NT2/D1 (cell line): Measurements from ENCODE around the gene RRAGB.

ENCODE experiments used
- DNase-seq: peaks from one replicate; pipeline ENCODE4 v3.0.0-alpha.2; 2011; ENCODE audit warnings: low read depth, low spot score
- H3K27me3 ChIP-seq: 2 replicates; pipeline ENCODE4 v1.6.0; 2011; ENCODE audit warnings: mild to moderate bottlenecking; ENCODE audit not compliant: insufficient read length, insufficient read depth
- H3K36me3 ChIP-seq: 2 replicates; pipeline ENCODE4 v1.6.1; 2011; ENCODE audit warnings: mild to moderate bottlenecking, low read length, mixed read lengths; ENCODE audit not compliant: insufficient read depth, insufficient read length
- H3K4me1 ChIP-seq: 2 replicates; pipeline ENCODE4 v1.5.1; 2011; ENCODE audit not compliant: insufficient read depth, insufficient read length
- H3K4me3 ChIP-seq: 2 replicates; pipeline ENCODE4 v1.5.1; 2011; ENCODE audit warnings: low read depth; ENCODE audit not compliant: insufficient read length
- H3K9ac ChIP-seq: 2 replicates; pipeline ENCODE4 v1.6.0; 2011; ENCODE audit warnings: low read depth; ENCODE audit not compliant: insufficient read length
- H3K9me3 ChIP-seq: 2 replicates; pipeline ENCODE4 v1.5.1; 2011; ENCODE audit warnings: mild to moderate bottlenecking, low read length; ENCODE audit not compliant: insufficient read depth
- SUZ12 ChIP-seq: IDR thresholded peaks from 2 replicates; pipeline ENCODE4 v1.6.1; 2011; ENCODE audit not compliant: insufficient read length, insufficient read depth; ENCODE audit errors: extremely low read depth
- YY1 ChIP-seq: IDR thresholded peaks from 2 replicates; pipeline ENCODE4 v1.6.1; 2011; ENCODE audit not compliant: insufficient read length, insufficient read depth
- ZNF274 ChIP-seq: IDR thresholded peaks from 2 replicates; pipeline ENCODE4 v1.6.1; 2011; ENCODE audit warnings: mild to moderate bottlenecking, low read depth, low read length

Gene RRAGB

GRCh38 chrX:55709735-55710134, 7.8 kb upstream of the RRAGB start:
- Histone ChIP-seq H3K9me3 (peaks cover 33% of the 10 kb centered on the region), H3K27me3 (no peaks in the 10 kb centered on the region), H3K9ac (no peak overlapping the region), H3K36me3 (no peaks in the 10 kb centered on the region), H3K4me3 (no peak overlapping the region), H3K4me1 (no peaks in the 10 kb centered on the region)
- TF ChIP-seq YY1 (no peak), SUZ12 (no peak), ZNF274 (no peak)
- no peak for DNase-seq

GRCh38 chrX:55710701-55711100, 6.8 kb upstream of the RRAGB start:
- no peak for DNase-seq

GRCh38 chrX:55713631-55714030, 3.9 kb upstream of the RRAGB start:
- Histone ChIP-seq H3K4me1 (no peaks in the 10 kb centered on the region), H3K9ac (no peak overlapping the region), H3K36me3 (no peaks in the 10 kb centered on the region), H3K4me3 (no peak overlapping the region), H3K27me3 (no peaks in the 10 kb centered on the region), H3K9me3 (peaks cover 25% of the 10 kb centered on the region)
- no peak for DNase-seq
- TF ChIP-seq SUZ12 (no peak), ZNF274 (no peak), YY1 (no peak)

More at GRCh38 chrX:55710701-55711100, 6.8 kb upstream of the RRAGB start:
- peaks cover 33% of the 10 kb centered on the region for H3K9me3 ChIP-seq
- no peaks in the 10 kb centered on the region for H3K4me1 ChIP-seq
- no peaks in the 10 kb centered on the region for H3K27me3 ChIP-seq
- H3K36me3 ChIP-seq = no peaks in the 10 kb centered on the region
- H3K9ac ChIP-seq = no peak overlapping the region
- TF ChIP-seq SUZ12 (no peak), YY1 (no peak), ZNF274 (no peak)
- H3K4me3 ChIP-seq = no peak overlapping the region

GRCh38 chrX:55714161-55714560, 3.4 kb upstream of the RRAGB start:
- H3K4me1 ChIP-seq = no peaks in the 10 kb centered on the region
- no peak overlapping the region for H3K9ac ChIP-seq
- TF ChIP-seq ZNF274 (no peak), YY1 (no peak), SUZ12 (no peak)
- DNase-seq = no peak
- H3K27me3 ChIP-seq = no peaks in the 10 kb centered on the region
- H3K4me3 ChIP-seq = no peak overlapping the region
- H3K36me3 ChIP-seq = peaks cover 3% of the 10 kb centered on the region
- peaks cover 20% of the 10 kb centered on the region for H3K9me3 ChIP-seq

- H3K4me3 ChIP-seq = no peak overlapping the region
- H3K36me3 ChIP-seq = peaks cover 13% of the 10 kb centered on the region
- no peak for DNase-seq
- peaks cover 3% of the 10 kb centered on the region; the same call in 1 of the 2 replicates for H3K9me3 ChIP-seq
- H3K4me1 ChIP-seq = no peaks in the 10 kb centered on the region
- no peaks in the 10 kb centered on the region for H3K27me3 ChIP-seq
- H3K9ac ChIP-seq = no peak overlapping the region
- no peak for TF ChIP-seq ZNF274
These were observed 1.7 kb upstream of the RRAGB start for GRCh38 chrX:55715847-55716246.

- no peak for TF ChIP-seq YY1
- TF ChIP-seq ZNF274 = no peak
- no peak for TF ChIP-seq SUZ12
- H3K9ac ChIP-seq = no peak overlapping the region
- no peak overlapping the region for H3K4me3 ChIP-seq
- H3K4me1 ChIP-seq = no peaks in the 10 kb centered on the region
- H3K27me3 ChIP-seq = no peaks in the 10 kb centered on the region
- DNase-seq = no peak
- H3K36me3 ChIP-seq = peaks cover 24% of the 10 kb centered on the region
- H3K9me3 ChIP-seq = no peaks in the 10 kb centered on the region
These were observed 612 bp upstream of the RRAGB start for GRCh38 chrX:55716937-55717336.

- no peaks in the 10 kb centered on the region for H3K9me3 ChIP-seq
- H3K4me3 ChIP-seq = no peak overlapping the region
- no peaks in the 10 kb centered on the region for H3K4me1 ChIP-seq
- no peak overlapping the region for H3K9ac ChIP-seq
- no peaks in the 10 kb centered on the region for H3K27me3 ChIP-seq
- H3K36me3 ChIP-seq = peaks cover 47% of the 10 kb centered on the region
- no peak for TF ChIP-seq ZNF274
- DNase-seq = no peak
These were observed 14.3 kb downstream of the RRAGB start for GRCh38 chrX:55731826-55732225.

GRCh38 chrX:55738969-55739368, 21.4 kb downstream of the RRAGB start:
- no peaks in the 10 kb centered on the region for H3K27me3 ChIP-seq
- DNase-seq = no peak
- no peak overlapping the region for H3K4me3 ChIP-seq
- no peak overlapping the region for H3K9ac ChIP-seq
- no peaks in the 10 kb centered on the region for H3K9me3 ChIP-seq
- H3K4me1 ChIP-seq = no peaks in the 10 kb centered on the region
- no peak for TF ChIP-seq ZNF274
- TF ChIP-seq YY1 = no peak
- no peak for TF ChIP-seq SUZ12
- H3K36me3 ChIP-seq = peaks cover 50% of the 10 kb centered on the region
